Endothelial cell of umbilical vein (primary cell): ENCODE results near the gene BTK. TPM values are rescaled to one million over a fixed set of nuclear protein-coding genes. Genes with fewer than 3 reads are reported as not detected.
A peak's percentile ranks its signal among the peaks of the same experiment; 100 is the strongest.

ENCODE experiments used
- BruUV-seq: library from RNA; stranded (reverse); fragments of 400-500 nt; replicated peaks from 2 replicates; lab custom pipeline; 2021; lab: Mats Ljungman, UMichigan
- CTCF ChIA-PET: fragments of 300-600, 350-600 bp; sonication (Branson Sonifier 250); formaldehyde crosslinking; loops from one replicate; lab custom pipeline; 2021; ENCODE audit warnings: antibody characterized with exemption, inconsistent platforms; lab: Charles Lee
- POLR2A ChIA-PET: fragments of 300-600, 350-600 bp; sonication (Branson Sonifier 250); formaldehyde crosslinking; loops from one replicate; lab custom pipeline; 2021; ENCODE audit warnings: antibody characterized with exemption, inconsistent platforms; lab: Charles Lee
- DNase-seq: peaks from one replicate; pipeline ENCODE4 v3.0.0-alpha.2; 2011; ENCODE audit warnings: low read depth, low spot score
- FAIRE-seq: peaks from 2 replicates; lab custom pipeline; 2011; peaks lifted over from hg19 to GRCh38; lab: Jason Lieb, UNC
- H2AFZ ChIP-seq: 2 replicates; pipeline ENCODE4 v1.6.0; 2012; ENCODE audit warnings: low read depth, low read length, control low read depth, inconsistent platforms
- H3K27ac ChIP-seq: 2 replicates; pipeline ENCODE4 v1.5.1; 2011; ENCODE audit warnings: low read depth, mild to moderate bottlenecking, control low read depth, low read length, moderate library complexity; ENCODE audit not compliant: insufficient read depth
- H3K27me3 ChIP-seq, 2 experiments: 2 replicates each; pipeline versions ENCODE4 v1.6.0 to v1.6.1; 2011; ENCODE audit warnings: low read length in 2 of 2, mixed read lengths in 1 of 2; ENCODE audit not compliant: control insufficient read depth in 2 of 2, insufficient read depth in 2 of 2
- H3K36me3 ChIP-seq, 2 experiments: 2 replicates in 1 of 2; 3 replicates in 1 of 2; pipeline ENCODE4 v1.5.1; 2011; ENCODE audit warnings: low read length in 2 of 2, mild to moderate bottlenecking in 1 of 2, moderate library complexity in 1 of 2; ENCODE audit not compliant: control insufficient read depth in 2 of 2, insufficient read depth in 2 of 2; ENCODE audit errors: extremely low read depth in 1 of 2
- H3K4me1 ChIP-seq: 3 replicates; pipeline ENCODE4 v1.5.1; 2011; ENCODE audit warnings: mild to moderate bottlenecking, low read length; ENCODE audit not compliant: control insufficient read depth, insufficient read depth; ENCODE audit errors: extremely low read depth
- H3K4me2 ChIP-seq: 2 replicates; pipeline ENCODE4 v1.6.1; 2011; ENCODE audit warnings: low read length, control low read depth, mixed read lengths; ENCODE audit not compliant: insufficient read depth
- H3K4me3 ChIP-seq, 3 experiments: fragments of 200-600 bp in 1 of 3; sonication (generic), shearing (Covaris generic) in 1 of 3; replicated peaks in 1 of 3; 2 replicates each; pipeline ENCODE4 v1.5.1; 2011 to 2016; ENCODE audit warnings: control low read depth in 3 of 3, low read length in 3 of 3, mild to moderate bottlenecking in 2 of 3, inconsistent platforms in 1 of 3, low read depth in 1 of 3, moderate library complexity in 1 of 3; ENCODE audit not compliant: insufficient read depth in 1 of 3
- H3K79me2 ChIP-seq: 2 replicates; pipeline ENCODE4 v1.6.0; 2012; ENCODE audit warnings: low read length, inconsistent platforms; ENCODE audit not compliant: control insufficient read depth, insufficient read depth
- H3K9ac ChIP-seq: replicated peaks from 2 replicates; pipeline ENCODE3; 2011; ENCODE audit warnings: low read length, control low read depth; ENCODE audit not compliant: insufficient read depth; ENCODE audit errors: extremely low read depth
- H3K9me1 ChIP-seq: replicated peaks from 3 replicates; pipeline ENCODE4 v1.6.0; 2011; ENCODE audit warnings: mild to moderate bottlenecking, low read length; ENCODE audit not compliant: control insufficient read depth, insufficient read depth; ENCODE audit errors: extremely low read depth
- H3K9me3 ChIP-seq: replicated peaks from 2 replicates; pipeline ENCODE4 v1.5.1; 2012; ENCODE audit warnings: low read length, inconsistent platforms; ENCODE audit not compliant: control insufficient read depth, insufficient read depth
- H4K20me1 ChIP-seq: replicated peaks from 2 replicates; pipeline ENCODE3; 2011; ENCODE audit warnings: mild to moderate bottlenecking, low read length; ENCODE audit not compliant: control insufficient read depth, insufficient read depth; ENCODE audit errors: extremely low read depth
- CTCF ChIP-seq, 2 donors: IDR thresholded peaks; 1 replicate in 1 of 2; 2 replicates in 1 of 2; pipeline ENCODE4 v1.5.1; 2011; ENCODE audit warnings: low read length in 2 of 2, mild to moderate bottlenecking in 2 of 2, moderate library complexity in 2 of 2, control low read depth in 1 of 2, inconsistent platforms in 1 of 2, low read depth in 1 of 2; ENCODE audit not compliant: insufficient read depth in 1 of 2; ENCODE audit errors: extremely low read depth in 1 of 2
- EZH2 ChIP-seq: IDR thresholded peaks from 2 replicates; pipeline ENCODE4 v1.6.1; 2012; ENCODE audit warnings: borderline replicate concordance, low read depth, mild to moderate bottlenecking, moderate library complexity, low read length, inconsistent platforms; ENCODE audit not compliant: severe bottlenecking
- FOS ChIP-seq: IDR thresholded peaks from 2 replicates; pipeline ENCODE4 v1.6.1; 2011; ENCODE audit warnings: mild to moderate bottlenecking, low read length, moderate library complexity, borderline replicate concordance; ENCODE audit not compliant: insufficient read depth
- MAX ChIP-seq: IDR thresholded peaks from 2 replicates; pipeline ENCODE4 v1.6.1; 2011; ENCODE audit not compliant: insufficient read depth, insufficient read length
- MYC ChIP-seq: IDR thresholded peaks from one replicate; pipeline ENCODE4 v1.6.1; 2011; ENCODE audit warnings: mild to moderate bottlenecking, low read depth, low read length
- POLR2A ChIP-seq: IDR thresholded peaks from 2 replicates; pipeline ENCODE4 v1.6.1; 2012; ENCODE audit warnings: low read depth, mild to moderate bottlenecking, control low read depth, low read length
- POLR2AphosphoS5 ChIP-seq: IDR thresholded peaks from 2 replicates; pipeline ENCODE4 v1.6.1; 2012; ENCODE audit warnings: low read depth, mild to moderate bottlenecking, control low read depth, low read length, moderate library complexity; ENCODE audit not compliant: insufficient read depth
- dilution Hi-C: fragments of 300-500 bp; cut with MboI; formaldehyde crosslinking; loops from one replicate; pipeline ENCODE4 v1.15.0; 2019; ENCODE audit warnings: low sequenced_read_pairs; ENCODE audit not compliant: extremely low pct_ligation_motif_present
- intact Hi-C: fragments of 100-400 bp; cut with micrococcal nuclease; formaldehyde crosslinking; loops from one replicate; pipeline ENCODE4 v1.10.0; 2022
- polyA plus RNA-seq, 4 experiments: library from polyadenylated mRNA; depleted of rRNA in 3 of 4; stranded (reverse) in 3 of 4; unstranded in 1 of 4; fragments of >200 nt; gene quantifications; 2 replicates each; pipeline versions ENCODE4 v1.2.1 to v1.2.3, GENCODE V29; 2011 to 2012; ENCODE audit warnings: missing spikeins in 1 of 4
- total RNA-seq: library from RNA; stranded (reverse); gene quantifications from 2 replicates; pipeline ENCODE4 v1.2.3, GENCODE V29; 2021

BTK gene
- total and polyA plus RNA-seq, 2 donors (not counting 3 experiments of a cell fraction or from before 2014, with no cell fraction given), result 0.11 to 0.13 TPM

GRCh38 chrX:101390664-101391525, 4.9 kb upstream of the BTK start, which contains the start of gene RPL36A:
TSS of gene RPL36A (plus strand) at chrX:101391011. CDS start at chrX:101391044, 33 bp downstream.
- dilution Hi-C loops, result no loop called here
- peak within 1 kb of the TSS; percentile 82 for H2AFZ ChIP-seq
- intact Hi-C loops, result loop anchor here (1.0 to 5.0 kb wide), 3 partner anchors 17 to 749 kb away; partner anchors contain the start of genes HNRNPH2, SRPX2 and TIMM8A
- no peaks in the 10 kb centered on the region for H3K9me3 ChIP-seq
- peak within 1 kb of the TSS; percentile 96 for H3K4me2 ChIP-seq
- FAIRE-seq, result peak; percentile 82
- H3K4me1 ChIP-seq, result peaks cover 19% of the 10 kb centered on the region
- TF ChIP-seq EZH2 (no peak), POLR2A (peak; percentile 96), MYC (no peak), POLR2AphosphoS5 (peak; percentile 91), FOS (no peak), CTCF (IDR thresholded peaks at IDR 0.05; ENCODE audit: extremely low read depth in 1 of 2, insufficient read depth in 1 of 2, low read depth in 1 of 2, low read length in 2 of 2) (peak; percentile 68 to 73), MAX (peak; percentile 12)
- DNase-seq, result peak; percentile 91
- H3K9ac ChIP-seq, result peak within 1 kb of the TSS; percentile 96
- no peaks in the 10 kb centered on the region for H3K9me1 ChIP-seq
- H3K27ac ChIP-seq, result peak within 1 kb of the TSS; percentile 84
- BruUV-seq, result TSS peak; percentile 68
- CTCF ChIA-PET, result interaction anchor here (0.6 to 2.2 kb wide), 6 partner anchors 13 to 42 kb away, joined by 3 to 6 read pairs (median 4); partner anchors contain the start of genes GLA and TIMM8A
- no peaks in the 10 kb centered on the region for H3K27me3 ChIP-seq
- H3K36me3 ChIP-seq, result no peaks in the 10 kb centered on the region
- H3K4me3 ChIP-seq, result peak within 1 kb of the TSS; percentile 61 to 92 (median 87)
- H3K79me2 ChIP-seq, result peaks cover 29% of the 10 kb centered on the region
- POLR2A ChIA-PET, result interaction anchor here (0.6 to 1.4 kb wide), 6 partner anchors 11 to 159 kb away, joined by 3 to 14 read pairs (median 3); partner anchors contain the start of genes ARMCX1 and TIMM8A
- H4K20me1 ChIP-seq, result no peaks in the 10 kb centered on the region
